Mesenchymal stem cell (in vitro differentiated cells and primary cell): ENCODE data around the gene FARS2.

Experiments
- DNase-seq: peaks from one replicate; pipeline ENCODE4 v3.0.0-alpha.2; 2013
- H2AFZ ChIP-seq: one replicate; pipeline ENCODE4 v1.6.1; 2013; ENCODE audit warnings: low read depth, mild to moderate bottlenecking, control low read depth, inconsistent platforms, low read length, moderate library complexity
- H2AK5ac ChIP-seq: 2 replicates; pipeline ENCODE4 v1.6.1; 2013; ENCODE audit warnings: low read length, moderate library complexity, mild to moderate bottlenecking, inconsistent platforms; ENCODE audit not compliant: severe bottlenecking
- H2BK120ac ChIP-seq: one replicate; pipeline ENCODE4 v1.6.1; 2013; ENCODE audit warnings: low read depth, mild to moderate bottlenecking, inconsistent platforms, low read length, moderate library complexity
- H2BK12ac ChIP-seq, 2 experiments: one replicate each; pipeline ENCODE4 v1.6.1; 2013; ENCODE audit warnings: inconsistent platforms in 2 of 2, low read length in 2 of 2, mild to moderate bottlenecking in 2 of 2, moderate library complexity in 2 of 2, control low read depth in 1 of 2
- H2BK15ac ChIP-seq: one replicate; pipeline ENCODE4 v1.6.1; 2013; ENCODE audit warnings: mild to moderate bottlenecking, low read depth, inconsistent platforms; ENCODE audit not compliant: poor library complexity, severe bottlenecking
- H2BK5ac ChIP-seq: 2 replicates; pipeline ENCODE4 v1.6.1; 2013; ENCODE audit warnings: low read depth, mild to moderate bottlenecking, low read length, control low read depth, inconsistent platforms; ENCODE audit not compliant: poor library complexity, severe bottlenecking
- H3K14ac ChIP-seq, 2 experiments: one replicate each; pipeline ENCODE4 v1.6.1; 2013; ENCODE audit warnings: inconsistent platforms in 2 of 2, low read length in 2 of 2, control low read depth in 1 of 2, mild to moderate bottlenecking in 1 of 2, moderate library complexity in 1 of 2
- H3K18ac ChIP-seq, 2 experiments: one replicate each; pipeline ENCODE4 v1.6.1; 2013; ENCODE audit warnings: inconsistent platforms in 2 of 2, low read length in 2 of 2, control low read depth in 1 of 2, low read depth in 1 of 2, mild to moderate bottlenecking in 1 of 2
- H3K23ac ChIP-seq, 2 experiments: one replicate each; pipeline ENCODE4 v1.6.1; 2013; ENCODE audit warnings: inconsistent platforms in 2 of 2, low read length in 2 of 2, mild to moderate bottlenecking in 2 of 2, moderate library complexity in 2 of 2, control low read depth in 1 of 2
- H3K27ac ChIP-seq: 2 replicates; pipeline ENCODE4 v1.5.1; 2013; ENCODE audit warnings: mild to moderate bottlenecking, moderate library complexity, low read length, control low read depth, inconsistent platforms; ENCODE audit not compliant: poor library complexity, severe bottlenecking
- H3K27me3 ChIP-seq, 2 experiments: 2 replicates each; pipeline versions ENCODE4 v1.6.1 to v1.7.0; 2013; ENCODE audit warnings: low read length in 2 of 2, mild to moderate bottlenecking in 2 of 2, moderate library complexity in 2 of 2, control low read depth in 1 of 2, inconsistent platforms in 1 of 2; ENCODE audit not compliant: control insufficient read depth in 1 of 2, insufficient read depth in 1 of 2
- H3K36me3 ChIP-seq, 2 experiments: 2 replicates each; pipeline versions ENCODE4 v1.6.1 to v1.7.0; 2013; ENCODE audit warnings: low read length in 2 of 2, control low read depth in 1 of 2, inconsistent platforms in 1 of 2, low read depth in 1 of 2, mild to moderate bottlenecking in 1 of 2; ENCODE audit not compliant: insufficient read depth in 2 of 2, control insufficient read depth in 1 of 2
- H3K4ac ChIP-seq, 2 experiments: one replicate each; pipeline ENCODE4 v1.6.1; 2013; ENCODE audit warnings: inconsistent platforms in 2 of 2, low read length in 2 of 2, mild to moderate bottlenecking in 2 of 2, moderate library complexity in 2 of 2, control low read depth in 1 of 2, low read depth in 1 of 2
- H3K4me1 ChIP-seq: 2 replicates; pipeline ENCODE4 v1.6.1; 2013; ENCODE audit warnings: low read depth, low read length, control low read depth; ENCODE audit not compliant: control insufficient read depth, insufficient read depth
- H3K4me2 ChIP-seq: 2 replicates; pipeline ENCODE4 v1.6.1; 2013; ENCODE audit warnings: low read length, mild to moderate bottlenecking, inconsistent platforms; ENCODE audit not compliant: poor library complexity, severe bottlenecking
- H3K4me3 ChIP-seq, 2 experiments: 2 replicates each; pipeline versions ENCODE4 v1.5.1 to v1.7.0; 2013; ENCODE audit warnings: low read length in 2 of 2, mild to moderate bottlenecking in 2 of 2, control low read depth in 1 of 2, low read depth in 1 of 2; ENCODE audit not compliant: insufficient read depth in 1 of 2
- H3K79me1 ChIP-seq: replicated peaks from 2 replicates; pipeline ENCODE4 v1.6.1; 2013; ENCODE audit warnings: mild to moderate bottlenecking, control low read depth, low read length, inconsistent platforms; ENCODE audit not compliant: poor library complexity, severe bottlenecking
- H3K9ac ChIP-seq: 2 replicates; pipeline ENCODE4 v1.7.0; 2013; ENCODE audit warnings: mild to moderate bottlenecking, low read length, moderate library complexity
- H3K9me3 ChIP-seq: 2 replicates; pipeline ENCODE4 v1.7.0; 2013; ENCODE audit warnings: mild to moderate bottlenecking, low read length; ENCODE audit not compliant: control insufficient read depth
- H4K8ac ChIP-seq: one replicate; pipeline ENCODE4 v1.6.1; 2013; ENCODE audit warnings: inconsistent platforms, mild to moderate bottlenecking, low read length, moderate library complexity
- H4K91ac ChIP-seq: one replicate; pipeline ENCODE4 v1.6.1; 2013; ENCODE audit warnings: mild to moderate bottlenecking, low read length, inconsistent platforms
- WGBS: methylation state at CpG from one replicate; pipeline ENCODE4 v1.1.7; 2013; ENCODE audit warnings: mixed read lengths; 5-methylcytosine and 5-hydroxymethylcytosine counted together

The FARS2 gene

DNA sequence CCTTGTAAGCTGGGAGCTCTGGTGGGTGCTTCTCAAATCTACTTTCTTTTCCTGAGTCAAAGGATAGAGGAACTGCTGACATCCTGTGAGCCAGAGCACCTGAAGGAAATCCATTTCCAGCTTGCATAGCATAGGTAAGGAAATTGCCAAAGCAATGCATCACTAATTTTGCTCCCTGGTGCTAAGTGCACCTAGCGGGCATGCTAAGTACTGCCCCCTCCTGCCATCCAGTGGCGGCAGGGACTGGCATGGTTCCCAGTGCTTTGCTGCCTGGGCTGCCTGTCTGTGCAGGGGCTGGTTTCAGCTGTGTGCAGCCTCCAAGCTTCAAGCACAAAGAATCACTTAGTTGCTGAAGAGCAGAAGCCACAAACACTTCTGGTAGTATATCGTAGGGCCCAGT is 63.9 kb downstream of the FARS2 start:
- Histone ChIP-seq H3K27me3 (no peaks in the 10 kb centered on the region), H3K4ac (no peak overlapping the region), H3K27ac (no peak overlapping the region), H4K8ac (no peak overlapping the region), H3K23ac (no peak overlapping the region), H3K14ac (no peak overlapping the region), H3K9ac (no peak overlapping the region), H4K91ac (no peak overlapping the region), H3K4me2 (no peak overlapping the region), H3K4me1 (peaks cover 2% of the 10 kb centered on the region), H2AK5ac (no peak overlapping the region), H2BK5ac (no peak overlapping the region), H2BK120ac (no peak overlapping the region), H2BK12ac (no peak overlapping the region), H3K79me1 (peaks cover 33% of the 10 kb centered on the region), H3K4me3 (no peak overlapping the region), H2AFZ (no peak overlapping the region), H3K9me3 (peaks cover 3% of the 10 kb centered on the region), H3K36me3 (peaks cover 0 to 3% of the 10 kb centered on the region in 2 experiments), H2BK15ac (no peak overlapping the region), H3K18ac (no peak overlapping the region)
- WGBS: 98% methylated on average over 2 of the region's 3 CpGs
- DNase-seq: no peak

- H3K23ac ChIP-seq: no peak overlapping the region
- H2AFZ ChIP-seq: no peak overlapping the region
- H3K79me1 ChIP-seq: peaks cover 33% of the 10 kb centered on the region
- H4K91ac ChIP-seq: no peak overlapping the region
- no peaks in the 10 kb centered on the region for H3K27me3 ChIP-seq
- no peak overlapping the region for H3K4me2 ChIP-seq
- no peak overlapping the region for H2BK15ac ChIP-seq
- no peak overlapping the region for H3K4ac ChIP-seq
- peaks cover 3% of the 10 kb centered on the region for H3K9me3 ChIP-seq
- H3K14ac ChIP-seq: no peak overlapping the region
- no peak overlapping the region for H3K9ac ChIP-seq
- H3K27ac ChIP-seq: no peak overlapping the region
- H3K4me3 ChIP-seq: no peak overlapping the region
- H2BK5ac ChIP-seq: no peak overlapping the region
- H3K4me1 ChIP-seq: peaks cover 2% of the 10 kb centered on the region
- no peak overlapping the region for H2BK120ac ChIP-seq
- H3K36me3 ChIP-seq: peaks cover 0 to 3% of the 10 kb centered on the region in 2 experiments
- no peak overlapping the region for H3K18ac ChIP-seq
- DNase-seq: no peak
- H2AK5ac ChIP-seq: no peak overlapping the region
- no peak overlapping the region for H2BK12ac ChIP-seq
- H4K8ac ChIP-seq: no peak overlapping the region
- WGBS: 97% methylated on average over 7 of the region's 7 CpGs
These were observed 64.8 kb downstream of the FARS2 start for GRCh38 chr6:5326022-5326641.

DNA sequence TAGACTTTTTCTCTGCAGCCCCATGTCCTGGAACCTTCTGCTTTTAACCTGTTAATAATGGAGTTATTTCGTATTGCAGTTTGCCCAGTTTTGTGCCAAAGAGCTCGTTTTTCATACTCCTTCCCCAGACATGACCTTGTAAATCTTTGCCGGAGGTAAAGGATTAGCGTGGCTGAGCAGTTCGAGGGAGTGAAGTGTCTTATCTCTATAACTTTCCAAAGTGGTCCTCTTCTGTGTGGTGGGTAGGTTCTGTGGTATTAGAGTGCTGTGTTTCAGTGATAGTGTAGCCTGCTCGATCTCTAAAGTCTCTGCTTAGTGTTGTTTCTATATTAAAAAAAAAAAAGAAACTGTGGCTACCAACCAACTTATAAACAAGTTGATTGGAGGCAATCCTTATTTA is 67.5 kb downstream of the FARS2 start:
- Histone ChIP-seq H3K4me1 (peaks cover 2% of the 10 kb centered on the region), H2BK15ac (no peak overlapping the region), H3K4ac (no peak overlapping the region), H3K9me3 (peaks cover 3% of the 10 kb centered on the region), H3K36me3 (peaks cover 0 to 3% of the 10 kb centered on the region in 2 experiments), H3K14ac (no peak overlapping the region), H3K27ac (no peak overlapping the region), H2AK5ac (no peak overlapping the region), H4K91ac (no peak overlapping the region), H3K4me3 (no peak overlapping the region), H3K4me2 (no peak overlapping the region), H3K27me3 (no peaks in the 10 kb centered on the region), H3K18ac (no peak overlapping the region), H2BK120ac (no peak overlapping the region), H2AFZ (no peak overlapping the region), H2BK12ac (no peak overlapping the region), H3K9ac (no peak overlapping the region), H2BK5ac (no peak overlapping the region), H3K23ac (no peak overlapping the region), H3K79me1 (peaks cover 38% of the 10 kb centered on the region), H4K8ac (no peak overlapping the region)
- WGBS: 99% methylated on average over 5 of the region's 6 CpGs
- DNase-seq: no peak

GRCh38 chr6:5331845-5332442 is 70.6 kb downstream of the FARS2 start:
- Histone ChIP-seq H4K8ac (no peak overlapping the region), H3K27me3 (no peaks in the 10 kb centered on the region), H3K9me3 (no peaks in the 10 kb centered on the region), H3K27ac (no peak overlapping the region), H2AFZ (no peak overlapping the region), H2BK15ac (no peak overlapping the region), H3K4me3 (no peak overlapping the region), H3K9ac (no peak overlapping the region), H2BK120ac (no peak overlapping the region), H2AK5ac (no peak overlapping the region), H3K23ac (no peak overlapping the region), H3K4ac (no peak overlapping the region), H3K18ac (no peak overlapping the region), H2BK5ac (no peak overlapping the region), H4K91ac (no peak overlapping the region), H3K79me1 (peaks cover 29% of the 10 kb centered on the region), H2BK12ac (no peak overlapping the region), H3K4me1 (no peaks in the 10 kb centered on the region), H3K4me2 (no peak overlapping the region), H3K14ac (no peak overlapping the region), H3K36me3 (no peaks in the 10 kb centered on the region)
- WGBS: over 99% methylated on average over 4 of the region's 5 CpGs
- no peak for DNase-seq
